ENCODE measurements around the gene RAB37. TPM values are rescaled to one million over a fixed set of nuclear protein-coding genes. Genes with fewer than 3 reads are reported as not detected.

Gene RAB37
- total and polyA plus RNA-seq, 2 donors (not counting 1 experiment from before 2014, with no cell fraction given): 67.6 to 76.8 TPM

GRCh38 chr17:74691151-74691550 is 45.9 kb upstream of the RAB37 start:
- H2AFZ ChIP-seq (ENCODE audit: insufficient read depth, low read depth, low read length, poor library complexity, severe bottlenecking): no peak overlapping the region
- H3K79me2 ChIP-seq (ENCODE audit: control insufficient read depth, insufficient read depth, low read length): no peaks in the 10 kb centered on the region
- Mint-ChIP-seq H3K4me1 (peaks cover 30% of the 10 kb centered on the region), H3K27me3 (peaks cover 16% of the 10 kb centered on the region), H3K27ac (no peak overlapping the region), H3K9me3 (ENCODE audit: insufficient read depth) (no peaks in the 10 kb centered on the region), H3K4me3 (no peak overlapping the region)
- H3K4me2 ChIP-seq (replicated peaks; ENCODE audit: low read depth, low read length, poor library complexity, severe bottlenecking): no peak overlapping the region
- H3K36me3 ChIP-seq (replicated peaks in 1 of 2; ENCODE audit: control extremely low read depth in 1 of 2, control insufficient read depth in 1 of 2, extremely low read depth in 1 of 2, insufficient read depth in 2 of 2, low read length in 1 of 2): no peaks in the 10 kb centered on the region
- ChIA-PET POLR2A (no interaction called here), CTCF (interaction anchor here (0.9 to 4.1 kb wide), 2 partner anchors 28 to 46 kb away, joined by 3 to 25 read pairs; partner anchors contain the start of gene RAB37)
- ATAC-seq (ENCODE audit: low read depth): no peak
- H3K9ac ChIP-seq (ENCODE audit: low read length): no peak overlapping the region
- intact Hi-C loops (cut with micrococcal nuclease): no loop called here
- no peak overlapping the region for H3K4me3 ChIP-seq (ENCODE audit: control extremely low read depth in 1 of 5, extremely low read depth in 1 of 5, insufficient read depth in 1 of 5, low read depth in 2 of 5, low read length in 4 of 5)
- no peak for TF ChIP-seq CTCF (IDR thresholded peaks at IDR 0.05)
- TF ChIP-seq EZH2 (IDR thresholded peaks at IDR 0.05; ENCODE audit: borderline replicate concordance, insufficient read depth, low read depth, low read length, poor library complexity, severe bottlenecking): no peak
- H3K4me1 ChIP-seq (ENCODE audit: control insufficient read depth in 2 of 2, insufficient read depth in 2 of 2, low read length in 2 of 2): peaks cover 22 to 23% of the 10 kb centered on the region in 2 donors
- no peak overlapping the region for H3K27ac ChIP-seq (ENCODE audit: low read length in 2 of 2)
- H4K20me1 ChIP-seq (ENCODE audit: control insufficient read depth, insufficient read depth, low read length, poor library complexity, severe bottlenecking): no peaks in the 10 kb centered on the region
- H3K9me3 ChIP-seq (ENCODE audit: control extremely low read depth in 1 of 3, control insufficient read depth in 2 of 3, insufficient read depth in 1 of 3, low read length in 2 of 3): peaks cover 0 to 7% (median 0%) of the 10 kb centered on the region in 3 donors
- H3K27me3 ChIP-seq (replicated peaks in 1 of 4; ENCODE audit: control extremely low read depth in 1 of 4, control insufficient read depth in 3 of 4, insufficient read depth in 4 of 4, low read length in 3 of 4): peaks cover 0 to 18% (median 4%) of the 10 kb centered on the region in 4 experiments
- DNase-seq: no peak
- WGBS (ENCODE audit: insufficient coverage): 95% methylated on average over 6 of the region's 8 CpGs

- H3K4me3 ChIP-seq (ENCODE audit: control extremely low read depth in 1 of 5, extremely low read depth in 1 of 5, insufficient read depth in 1 of 5, low read depth in 2 of 5, low read length in 4 of 5): no peak overlapping the region
- Mint-ChIP-seq H3K4me3 (no peak overlapping the region), H3K9me3 (ENCODE audit: insufficient read depth) (no peaks in the 10 kb centered on the region), H3K27me3 (peaks cover 16% of the 10 kb centered on the region), H3K27ac (no peak overlapping the region), H3K4me1 (peaks cover 13% of the 10 kb centered on the region)
- peaks cover 0 to 21% (median 4%) of the 10 kb centered on the region in 4 experiments for H3K27me3 ChIP-seq (replicated peaks in 1 of 4; ENCODE audit: control extremely low read depth in 1 of 4, control insufficient read depth in 3 of 4, insufficient read depth in 4 of 4, low read length in 3 of 4)
- H4K20me1 ChIP-seq (ENCODE audit: control insufficient read depth, insufficient read depth, low read length, poor library complexity, severe bottlenecking): no peaks in the 10 kb centered on the region
- ChIA-PET CTCF (interaction anchor here (1.0 kb wide), 1 partner anchor 36 kb away, joined by 4 read pairs; no protein-coding TSS in a partner anchor), POLR2A (interaction anchor here (0.6 kb wide), 1 partner anchor 52 kb away, joined by 3 read pairs; no protein-coding TSS in a partner anchor)
- peaks cover 7 to 10% of the 10 kb centered on the region in 2 donors for H3K4me1 ChIP-seq (ENCODE audit: control insufficient read depth in 2 of 2, insufficient read depth in 2 of 2, low read length in 2 of 2)
- ATAC-seq (ENCODE audit: low read depth) (no peak), DNase-seq (no peak)
- H3K4me2 ChIP-seq (replicated peaks; ENCODE audit: low read depth, low read length, poor library complexity, severe bottlenecking): no peak overlapping the region
- no peak for TF ChIP-seq CTCF (IDR thresholded peaks at IDR 0.05)
- no peak for TF ChIP-seq EZH2 (IDR thresholded peaks at IDR 0.05; ENCODE audit: borderline replicate concordance, insufficient read depth, low read depth, low read length, poor library complexity, severe bottlenecking)
- H3K27ac ChIP-seq (ENCODE audit: low read length in 2 of 2): no peak overlapping the region
- intact Hi-C loops (cut with micrococcal nuclease): no loop called here
- no peaks in the 10 kb centered on the region for H3K36me3 ChIP-seq (replicated peaks in 1 of 2; ENCODE audit: control extremely low read depth in 1 of 2, control insufficient read depth in 1 of 2, extremely low read depth in 1 of 2, insufficient read depth in 2 of 2, low read length in 1 of 2)
- H3K9ac ChIP-seq (ENCODE audit: low read length): no peak overlapping the region
- H3K9me3 ChIP-seq (ENCODE audit: control extremely low read depth in 1 of 3, control insufficient read depth in 2 of 3, insufficient read depth in 1 of 3, low read length in 2 of 3): peaks cover 0 to 7% (median 0%) of the 10 kb centered on the region in 3 donors
- H3K79me2 ChIP-seq (ENCODE audit: control insufficient read depth, insufficient read depth, low read length): no peaks in the 10 kb centered on the region
- WGBS (ENCODE audit: insufficient coverage): 83% methylated on average over 4 of the region's 4 CpGs
- no peak overlapping the region for H2AFZ ChIP-seq (ENCODE audit: insufficient read depth, low read depth, low read length, poor library complexity, severe bottlenecking)
Measured at GRCh38 chr17:74694081-74694480, 43.0 kb upstream of the RAB37 start.
